Astrocyte of the hippocampus (primary cell): ENCODE measurements around the gene ECHDC3.

Experiments
- DNase-seq: peaks from one replicate; pipeline ENCODE4 v3.0.0; 2011; ENCODE audit warnings: low read depth, low spot score

The ECHDC3 gene

DNA sequence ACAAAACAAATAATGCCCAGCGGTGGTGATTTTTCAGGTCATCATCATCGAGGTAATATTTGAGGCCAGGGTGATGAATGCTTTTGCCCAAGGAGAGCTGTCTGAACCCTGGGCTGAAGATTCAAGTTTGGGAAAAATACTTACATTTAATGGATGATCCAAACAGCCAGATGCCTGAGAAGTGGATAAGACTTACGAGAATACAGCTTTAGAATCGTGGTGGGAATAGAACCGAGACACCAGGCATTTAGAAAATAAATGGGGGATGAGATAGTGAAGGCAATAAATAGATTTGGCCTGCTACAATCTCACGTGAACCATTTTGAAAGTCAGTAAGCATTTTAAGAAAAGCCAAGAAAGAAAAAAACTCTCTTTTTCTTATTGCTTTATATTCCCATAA lies 68.8 kb downstream of the ECHDC3 start:
- no peak for DNase-seq

- no peak for DNase-seq
These were observed 71.0 kb downstream of the ECHDC3 start for GRCh38 chr10:11813177-11813576.
